Endothelial cell of umbilical vein (primary cell): ENCODE data around the gene ATG10.

ENCODE experiments used
- CTCF ChIP-seq, 2 donors: IDR thresholded peaks; 1 replicate in 1 of 2; 2 replicates in 1 of 2; pipeline ENCODE4 v1.5.1; 2011; ENCODE audit warnings: low read length in 2 of 2, mild to moderate bottlenecking in 2 of 2, moderate library complexity in 2 of 2, control low read depth in 1 of 2, inconsistent platforms in 1 of 2, low read depth in 1 of 2; ENCODE audit not compliant: insufficient read depth in 1 of 2; ENCODE audit errors: extremely low read depth in 1 of 2
- EZH2 ChIP-seq: IDR thresholded peaks from 2 replicates; pipeline ENCODE4 v1.6.1; 2012; ENCODE audit warnings: borderline replicate concordance, low read depth, mild to moderate bottlenecking, moderate library complexity, low read length, inconsistent platforms; ENCODE audit not compliant: severe bottlenecking
- FOS ChIP-seq: IDR thresholded peaks from 2 replicates; pipeline ENCODE4 v1.6.1; 2011; ENCODE audit warnings: mild to moderate bottlenecking, low read length, moderate library complexity, borderline replicate concordance; ENCODE audit not compliant: insufficient read depth
- GATA2 ChIP-seq: IDR thresholded peaks from 2 replicates; pipeline ENCODE4 v1.7.0; 2011; ENCODE audit warnings: low read depth, mild to moderate bottlenecking, moderate library complexity, mixed read lengths, low read length; ENCODE audit not compliant: insufficient read length, insufficient read depth
- JUN ChIP-seq: IDR thresholded peaks from 2 replicates; pipeline ENCODE4 v1.6.1; 2011; ENCODE audit warnings: borderline replicate concordance, low read depth; ENCODE audit not compliant: insufficient read length, insufficient read depth
- MAX ChIP-seq: IDR thresholded peaks from 2 replicates; pipeline ENCODE4 v1.6.1; 2011; ENCODE audit not compliant: insufficient read depth, insufficient read length
- MYC ChIP-seq: IDR thresholded peaks from one replicate; pipeline ENCODE4 v1.6.1; 2011; ENCODE audit warnings: mild to moderate bottlenecking, low read depth, low read length
- POLR2A ChIP-seq: IDR thresholded peaks from 2 replicates; pipeline ENCODE4 v1.6.1; 2012; ENCODE audit warnings: low read depth, mild to moderate bottlenecking, control low read depth, low read length
- POLR2AphosphoS5 ChIP-seq: IDR thresholded peaks from 2 replicates; pipeline ENCODE4 v1.6.1; 2012; ENCODE audit warnings: low read depth, mild to moderate bottlenecking, control low read depth, low read length, moderate library complexity; ENCODE audit not compliant: insufficient read depth

- TF ChIP-seq POLR2A (no peak), CTCF (IDR thresholded peaks at IDR 0.05; ENCODE audit: extremely low read depth in 1 of 2, insufficient read depth in 1 of 2, low read depth in 1 of 2, low read length in 2 of 2) (no peak), EZH2 (no peak), MAX (no peak), POLR2AphosphoS5 (no peak), FOS (no peak), MYC (no peak), GATA2 (no peak), JUN (no peak)
Measured at GRCh38 chr5:82162573-82162972, 190.8 kb downstream of the ATG10 start.
